ENCODE results near the gene LRRC8D. TPM values are rescaled to one million over a fixed set of nuclear protein-coding genes. Genes with fewer than 3 reads are reported as not detected.

The LRRC8D gene
- total and polyA plus RNA-seq, 2 experiments from 2014 or later = 23.6 to 48.8 TPM

- H3K27ac Mint-ChIP-seq = no peak overlapping the region
- H3K79me2 ChIP-seq (replicated peaks; ENCODE audit: insufficient read depth) = no peaks in the 10 kb centered on the region
- no peak overlapping the region for H3K4me3 ChIP-seq
- no peak overlapping the region for H3K27ac ChIP-seq (ENCODE audit: low read depth)
- no peak overlapping the region for H3K4me3 Mint-ChIP-seq
- DNase-seq (ENCODE audit: low spot score) (no peak), ATAC-seq (no peak)
- H3K4me1 Mint-ChIP-seq = peaks cover 15% of the 10 kb centered on the region
- H3K36me3 ChIP-seq (ENCODE audit: insufficient read depth) = no peaks in the 10 kb centered on the region
- H3K36me3 Mint-ChIP-seq (ENCODE audit: low read depth) = no peaks in the 10 kb centered on the region
- H2AFZ ChIP-seq = no peak overlapping the region
- H3K4me2 ChIP-seq = no peak overlapping the region
- H3K27me3 Mint-ChIP-seq (ENCODE audit: insufficient read depth, low read depth, poor library complexity) = peaks cover 8% of the 10 kb centered on the region
- H3K9me2 ChIP-seq (ENCODE audit: insufficient read depth) = no peaks in the 10 kb centered on the region
- no peaks in the 10 kb centered on the region for H3F3A ChIP-seq (replicated peaks; ENCODE audit: low read depth)
- H3K9me3 Mint-ChIP-seq = no peaks in the 10 kb centered on the region
- H3K27me3 ChIP-seq (ENCODE audit: insufficient read depth) = no peaks in the 10 kb centered on the region
- H4K20me1 ChIP-seq (replicated peaks; ENCODE audit: insufficient read depth) = no peaks in the 10 kb centered on the region; the same call in 1 of the 2 replicates
- peaks cover 12% of the 10 kb centered on the region for H3K4me1 ChIP-seq (ENCODE audit: insufficient read depth)
- no peak for TF ChIP-seq CREB1 (CRISPR knock-in tag; IDR thresholded peaks at IDR 0.05; ENCODE audit: low read depth)
- TF ChIP-seq, protein P1, sequence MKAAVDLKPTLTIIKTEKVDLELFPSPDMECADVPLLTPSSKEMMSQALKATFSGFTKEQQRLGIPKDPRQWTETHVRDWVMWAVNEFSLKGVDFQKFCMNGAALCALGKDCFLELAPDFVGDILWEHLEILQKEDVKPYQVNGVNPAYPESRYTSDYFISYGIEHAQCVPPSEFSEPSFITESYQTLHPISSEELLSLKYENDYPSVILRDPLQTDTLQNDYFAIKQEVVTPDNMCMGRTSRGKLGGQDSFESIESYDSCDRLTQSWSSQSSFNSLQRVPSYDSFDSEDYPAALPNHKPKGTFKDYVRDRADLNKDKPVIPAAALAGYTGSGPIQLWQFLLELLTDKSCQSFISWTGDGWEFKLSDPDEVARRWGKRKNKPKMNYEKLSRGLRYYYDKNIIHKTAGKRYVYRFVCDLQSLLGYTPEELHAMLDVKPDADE (IDR thresholded peaks at IDR 0.05) = no peak
- TF ChIP-seq EZH2phosphoT487 (IDR thresholded peaks at IDR 0.05; ENCODE audit: unreplicated experiment) = no peak
- no peak for TF ChIP-seq ZNF114 (CRISPR knock-in tag; IDR thresholded peaks at IDR 0.05)
- TF ChIP-seq NANOG (IDR thresholded peaks at IDR 0.05; ENCODE audit: borderline replicate concordance) = no peak
- TF ChIP-seq STAT1 (IDR thresholded peaks at IDR 0.05; ENCODE audit: unreplicated experiment) = no peak
- TF ChIP-seq POLR2AphosphoS5 (IDR thresholded peaks at IDR 0.05; ENCODE audit: low read depth) = no peak
- no peak for TF ChIP-seq ZNF331 (CRISPR knock-in tag; IDR thresholded peaks at IDR 0.05; ENCODE audit: low read depth)
- no peak for TF ChIP-seq JUNB (IDR thresholded peaks at IDR 0.05; ENCODE audit: unreplicated experiment)
- TF ChIP-seq EZH2 (IDR thresholded peaks at IDR 0.05; ENCODE audit: low read depth, unreplicated experiment) = no peak
- TF ChIP-seq, protein P2, sequence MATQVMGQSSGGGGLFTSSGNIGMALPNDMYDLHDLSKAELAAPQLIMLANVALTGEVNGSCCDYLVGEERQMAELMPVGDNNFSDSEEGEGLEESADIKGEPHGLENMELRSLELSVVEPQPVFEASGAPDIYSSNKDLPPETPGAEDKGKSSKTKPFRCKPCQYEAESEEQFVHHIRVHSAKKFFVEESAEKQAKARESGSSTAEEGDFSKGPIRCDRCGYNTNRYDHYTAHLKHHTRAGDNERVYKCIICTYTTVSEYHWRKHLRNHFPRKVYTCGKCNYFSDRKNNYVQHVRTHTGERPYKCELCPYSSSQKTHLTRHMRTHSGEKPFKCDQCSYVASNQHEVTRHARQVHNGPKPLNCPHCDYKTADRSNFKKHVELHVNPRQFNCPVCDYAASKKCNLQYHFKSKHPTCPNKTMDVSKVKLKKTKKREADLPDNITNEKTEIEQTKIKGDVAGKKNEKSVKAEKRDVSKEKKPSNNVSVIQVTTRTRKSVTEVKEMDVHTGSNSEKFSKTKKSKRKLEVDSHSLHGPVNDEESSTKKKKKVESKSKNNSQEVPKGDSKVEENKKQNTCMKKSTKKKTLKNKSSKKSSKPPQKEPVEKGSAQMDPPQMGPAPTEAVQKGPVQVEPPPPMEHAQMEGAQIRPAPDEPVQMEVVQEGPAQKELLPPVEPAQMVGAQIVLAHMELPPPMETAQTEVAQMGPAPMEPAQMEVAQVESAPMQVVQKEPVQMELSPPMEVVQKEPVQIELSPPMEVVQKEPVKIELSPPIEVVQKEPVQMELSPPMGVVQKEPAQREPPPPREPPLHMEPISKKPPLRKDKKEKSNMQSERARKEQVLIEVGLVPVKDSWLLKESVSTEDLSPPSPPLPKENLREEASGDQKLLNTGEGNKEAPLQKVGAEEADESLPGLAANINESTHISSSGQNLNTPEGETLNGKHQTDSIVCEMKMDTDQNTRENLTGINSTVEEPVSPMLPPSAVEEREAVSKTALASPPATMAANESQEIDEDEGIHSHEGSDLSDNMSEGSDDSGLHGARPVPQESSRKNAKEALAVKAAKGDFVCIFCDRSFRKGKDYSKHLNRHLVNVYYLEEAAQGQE (IDR thresholded peaks at IDR 0.05; ENCODE audit: unreplicated experiment) = no peak
- TF ChIP-seq, protein P3, sequence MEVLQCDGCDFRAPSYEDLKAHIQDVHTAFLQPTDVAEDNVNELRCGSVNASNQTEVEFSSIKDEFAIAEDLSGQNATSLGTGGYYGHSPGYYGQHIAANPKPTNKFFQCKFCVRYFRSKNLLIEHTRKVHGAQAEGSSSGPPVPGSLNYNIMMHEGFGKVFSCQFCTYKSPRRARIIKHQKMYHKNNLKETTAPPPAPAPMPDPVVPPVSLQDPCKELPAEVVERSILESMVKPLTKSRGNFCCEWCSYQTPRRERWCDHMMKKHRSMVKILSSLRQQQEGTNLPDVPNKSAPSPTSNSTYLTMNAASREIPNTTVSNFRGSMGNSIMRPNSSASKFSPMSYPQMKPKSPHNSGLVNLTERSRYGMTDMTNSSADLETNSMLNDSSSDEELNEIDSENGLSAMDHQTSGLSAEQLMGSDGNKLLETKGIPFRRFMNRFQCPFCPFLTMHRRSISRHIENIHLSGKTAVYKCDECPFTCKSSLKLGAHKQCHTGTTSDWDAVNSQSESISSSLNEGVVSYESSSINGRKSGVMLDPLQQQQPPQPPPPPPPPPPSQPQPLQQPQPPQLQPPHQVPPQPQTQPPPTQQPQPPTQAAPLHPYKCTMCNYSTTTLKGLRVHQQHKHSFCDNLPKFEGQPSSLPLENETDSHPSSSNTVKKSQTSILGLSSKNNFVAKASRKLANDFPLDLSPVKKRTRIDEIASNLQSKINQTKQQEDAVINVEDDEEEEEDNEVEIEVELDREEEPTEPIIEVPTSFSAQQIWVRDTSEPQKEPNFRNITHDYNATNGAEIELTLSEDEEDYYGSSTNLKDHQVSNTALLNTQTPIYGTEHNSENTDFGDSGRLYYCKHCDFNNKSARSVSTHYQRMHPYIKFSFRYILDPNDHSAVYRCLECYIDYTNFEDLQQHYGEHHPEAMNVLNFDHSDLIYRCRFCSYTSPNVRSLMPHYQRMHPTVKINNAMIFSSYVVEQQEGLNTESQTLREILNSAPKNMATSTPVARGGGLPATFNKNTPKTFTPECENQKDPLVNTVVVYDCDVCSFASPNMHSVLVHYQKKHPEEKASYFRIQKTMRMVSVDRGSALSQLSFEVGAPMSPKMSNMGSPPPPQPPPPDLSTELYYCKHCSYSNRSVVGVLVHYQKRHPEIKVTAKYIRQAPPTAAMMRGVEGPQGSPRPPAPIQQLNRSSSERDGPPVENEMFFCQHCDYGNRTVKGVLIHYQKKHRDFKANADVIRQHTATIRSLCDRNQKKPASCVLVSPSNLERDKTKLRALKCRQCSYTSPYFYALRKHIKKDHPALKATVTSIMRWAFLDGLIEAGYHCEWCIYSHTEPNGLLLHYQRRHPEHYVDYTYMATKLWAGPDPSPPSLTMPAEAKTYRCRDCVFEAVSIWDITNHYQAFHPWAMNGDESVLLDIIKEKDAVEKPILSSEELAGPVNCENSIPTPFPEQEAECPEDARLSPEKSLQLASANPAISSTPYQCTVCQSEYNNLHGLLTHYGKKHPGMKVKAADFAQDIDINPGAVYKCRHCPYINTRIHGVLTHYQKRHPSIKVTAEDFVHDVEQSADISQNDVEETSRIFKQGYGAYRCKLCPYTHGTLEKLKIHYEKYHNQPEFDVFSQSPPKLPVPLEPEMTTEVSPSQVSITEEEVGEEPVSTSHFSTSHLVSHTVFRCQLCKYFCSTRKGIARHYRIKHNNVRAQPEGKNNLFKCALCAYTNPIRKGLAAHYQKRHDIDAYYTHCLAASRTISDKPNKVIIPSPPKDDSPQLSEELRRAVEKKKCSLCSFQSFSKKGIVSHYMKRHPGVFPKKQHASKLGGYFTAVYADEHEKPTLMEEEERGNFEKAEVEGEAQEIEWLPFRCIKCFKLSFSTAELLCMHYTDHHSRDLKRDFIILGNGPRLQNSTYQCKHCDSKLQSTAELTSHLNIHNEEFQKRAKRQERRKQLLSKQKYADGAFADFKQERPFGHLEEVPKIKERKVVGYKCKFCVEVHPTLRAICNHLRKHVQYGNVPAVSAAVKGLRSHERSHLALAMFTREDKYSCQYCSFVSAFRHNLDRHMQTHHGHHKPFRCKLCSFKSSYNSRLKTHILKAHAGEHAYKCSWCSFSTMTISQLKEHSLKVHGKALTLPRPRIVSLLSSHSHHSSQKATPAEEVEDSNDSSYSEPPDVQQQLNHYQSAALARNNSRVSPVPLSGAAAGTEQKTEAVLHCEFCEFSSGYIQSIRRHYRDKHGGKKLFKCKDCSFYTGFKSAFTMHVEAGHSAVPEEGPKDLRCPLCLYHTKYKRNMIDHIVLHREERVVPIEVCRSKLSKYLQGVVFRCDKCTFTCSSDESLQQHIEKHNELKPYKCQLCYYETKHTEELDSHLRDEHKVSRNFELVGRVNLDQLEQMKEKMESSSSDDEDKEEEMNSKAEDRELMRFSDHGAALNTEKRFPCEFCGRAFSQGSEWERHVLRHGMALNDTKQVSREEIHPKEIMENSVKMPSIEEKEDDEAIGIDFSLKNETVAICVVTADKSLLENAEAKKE (CRISPR knock-in tag; IDR thresholded peaks at IDR 0.05) = no peak
- TF ChIP-seq, protein P4, sequence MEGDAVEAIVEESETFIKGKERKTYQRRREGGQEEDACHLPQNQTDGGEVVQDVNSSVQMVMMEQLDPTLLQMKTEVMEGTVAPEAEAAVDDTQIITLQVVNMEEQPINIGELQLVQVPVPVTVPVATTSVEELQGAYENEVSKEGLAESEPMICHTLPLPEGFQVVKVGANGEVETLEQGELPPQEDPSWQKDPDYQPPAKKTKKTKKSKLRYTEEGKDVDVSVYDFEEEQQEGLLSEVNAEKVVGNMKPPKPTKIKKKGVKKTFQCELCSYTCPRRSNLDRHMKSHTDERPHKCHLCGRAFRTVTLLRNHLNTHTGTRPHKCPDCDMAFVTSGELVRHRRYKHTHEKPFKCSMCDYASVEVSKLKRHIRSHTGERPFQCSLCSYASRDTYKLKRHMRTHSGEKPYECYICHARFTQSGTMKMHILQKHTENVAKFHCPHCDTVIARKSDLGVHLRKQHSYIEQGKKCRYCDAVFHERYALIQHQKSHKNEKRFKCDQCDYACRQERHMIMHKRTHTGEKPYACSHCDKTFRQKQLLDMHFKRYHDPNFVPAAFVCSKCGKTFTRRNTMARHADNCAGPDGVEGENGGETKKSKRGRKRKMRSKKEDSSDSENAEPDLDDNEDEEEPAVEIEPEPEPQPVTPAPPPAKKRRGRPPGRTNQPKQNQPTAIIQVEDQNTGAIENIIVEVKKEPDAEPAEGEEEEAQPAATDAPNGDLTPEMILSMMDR (conservative IDR thresholded peaks at IDR 0.05; ENCODE audit: low read depth in 2 of 2) = no peak
These were observed 13.3 kb upstream of the LRRC8D start for GRCh38 chr1:89807503-89807902.
